ENCODE results near the gene CLEC17A. TPM values are rescaled to one million over a fixed set of nuclear protein-coding genes. Genes with fewer than 3 reads are reported as not detected.

Gene CLEC17A
- total RNA-seq, 1 donor from 2014 or later = not detected

- DNase-seq (ENCODE audit: low read depth in 2 of 2) = no peak
Measured at GRCh38 chr19:14649020-14649419, 66.1 kb downstream of the CLEC17A start.

GRCh38 chr19:14650161-14650560 is 67.3 kb downstream of the CLEC17A start:
- no peak for DNase-seq (ENCODE audit: low read depth in 2 of 2)

DNA sequence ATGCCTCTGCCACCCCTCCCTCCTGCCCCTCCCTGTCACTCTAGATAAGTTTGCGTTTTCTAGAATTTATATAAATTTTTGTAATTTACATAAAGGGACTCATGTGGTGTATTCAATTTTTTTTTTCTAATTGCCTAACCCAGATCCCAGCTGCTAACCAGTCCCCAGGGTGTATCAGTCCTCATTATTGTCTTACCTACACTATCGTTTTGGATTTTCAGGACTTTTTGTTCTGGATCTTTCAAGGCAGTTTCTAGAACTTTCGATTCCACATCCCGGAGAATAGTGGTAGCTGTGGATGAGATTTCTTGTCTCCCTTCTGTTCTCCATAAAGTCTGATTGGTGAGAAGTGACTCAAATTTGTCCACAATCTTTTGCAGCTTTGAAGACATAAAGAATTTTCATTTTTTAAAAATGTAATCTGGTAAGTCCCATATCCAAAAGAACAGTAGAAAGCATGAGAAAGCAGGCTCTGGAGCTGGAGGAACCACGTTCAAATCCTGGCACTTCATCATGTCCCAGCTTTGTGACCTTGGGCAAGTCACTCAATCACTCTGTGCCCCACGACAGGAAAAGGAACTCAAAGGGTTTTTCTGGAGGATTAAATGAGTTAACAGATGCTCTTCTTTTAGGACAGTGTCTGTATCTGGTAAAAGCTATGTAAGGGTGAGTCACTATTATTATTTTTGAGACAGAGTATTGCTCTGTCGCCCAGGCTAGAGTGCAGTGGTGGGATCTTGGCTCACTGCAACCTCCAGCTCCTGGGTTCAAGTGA is 72.1 kb downstream of the CLEC17A start:
- no peak for DNase-seq (ENCODE audit: low read depth in 2 of 2)

DNA sequence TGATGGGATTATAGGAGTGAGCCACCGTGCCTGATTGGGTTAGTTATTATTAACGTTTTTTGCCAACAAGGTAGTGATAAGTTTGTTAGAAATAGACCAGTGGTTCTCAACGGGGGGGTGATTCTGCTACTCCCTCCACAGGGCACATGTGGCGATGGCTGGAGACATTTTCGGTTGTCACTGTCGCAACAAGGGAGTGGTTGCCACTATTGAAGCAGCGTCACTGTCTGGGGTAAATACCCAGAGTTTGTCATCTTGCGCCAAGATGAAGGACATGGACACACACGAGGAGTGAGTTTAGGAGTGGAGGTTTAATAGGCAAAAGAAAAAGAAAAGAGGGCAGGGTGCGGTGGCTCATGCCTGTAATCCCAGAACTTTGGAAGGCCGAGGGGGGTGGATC is 72.8 kb downstream of the CLEC17A start:
- DNase-seq (ENCODE audit: low read depth in 2 of 2) = no peak

DNA sequence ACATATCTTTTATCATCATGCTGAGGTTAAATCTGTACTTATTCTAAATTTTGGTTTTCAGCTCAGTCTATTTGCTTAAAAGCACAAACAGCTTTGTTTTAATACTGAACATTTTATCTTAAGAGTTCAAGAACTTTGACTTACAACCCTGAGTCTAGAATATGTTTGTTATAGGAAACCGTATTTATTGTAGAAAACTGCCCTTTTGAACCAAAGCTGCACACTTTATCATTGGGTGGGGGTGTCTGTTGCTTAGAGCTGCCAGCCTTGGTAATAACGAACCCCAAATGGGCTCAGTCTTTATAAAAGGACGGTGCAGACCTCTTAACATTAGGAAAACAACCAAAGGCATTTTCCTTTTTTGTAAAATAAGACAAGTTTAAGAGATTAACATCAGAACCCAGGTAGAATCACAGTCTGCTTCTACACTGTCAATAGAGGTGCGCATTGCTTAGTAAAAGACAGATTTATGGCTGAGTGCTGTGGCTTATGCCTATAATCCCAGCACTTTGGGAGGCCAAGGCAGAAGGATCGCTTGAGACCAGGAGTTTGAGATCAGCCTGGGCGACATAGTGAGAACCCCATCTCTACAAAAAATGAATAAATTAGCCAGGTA is 77.1 kb downstream of the CLEC17A start:
- DNase-seq (ENCODE audit: low read depth in 2 of 2) = no peak

DNA sequence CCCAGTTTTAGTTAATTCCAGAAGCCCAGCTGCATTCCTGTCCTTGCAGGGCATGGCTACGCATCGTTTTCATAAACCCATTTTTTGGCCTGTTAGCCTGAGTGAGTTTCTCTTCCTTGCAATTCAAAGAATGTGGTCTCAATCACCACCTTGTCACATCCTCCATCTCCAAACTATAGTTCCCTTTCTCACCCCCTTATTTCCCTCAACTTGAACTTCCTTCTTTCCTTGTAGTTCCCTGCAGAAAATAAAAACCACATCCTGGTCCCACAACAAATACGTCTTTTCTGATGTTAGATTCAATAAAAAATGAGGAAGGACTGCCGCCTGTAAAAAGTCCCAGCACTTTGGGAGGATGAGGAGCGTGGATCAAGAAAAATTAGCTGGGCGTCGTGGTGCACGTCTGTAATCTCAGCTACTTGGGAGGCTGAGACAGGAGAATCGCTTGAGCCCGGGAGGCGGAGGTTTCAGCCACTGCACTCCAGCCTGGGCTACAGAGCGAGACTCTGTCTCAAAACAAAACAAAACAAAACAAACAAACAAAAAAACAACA is 78.6 kb downstream of the CLEC17A start:
- no peak for DNase-seq (ENCODE audit: low read depth in 2 of 2)

Other genes starting within 250 kb of the CLEC17A start
- 4.8 and 10.9 TPM in 2 replicates for gene ADGRE5, start 201.6 kb upstream of the CLEC17A start, total RNA-seq
- gene DDX39A, start 163.7 kb upstream of the CLEC17A start, total RNA-seq = 52.5 and 64.1 TPM in 2 replicates
- 190 and 250 TPM in 2 replicates for gene PKN1, start 149.8 kb upstream of the CLEC17A start, total RNA-seq
- under 0.01 and 0.20 TPM in 2 replicates for gene PTGER1, start 107.7 kb upstream of the CLEC17A start, total RNA-seq
- gene GIPC1, start 87.0 kb upstream of the CLEC17A start, total RNA-seq = 91.1 and 123 TPM in 2 replicates
- gene DNAJB1, start 64.7 kb upstream of the CLEC17A start, total RNA-seq = 20.7 and 28.4 TPM in 2 replicates
- 20.7 and 24.4 TPM in 2 replicates for gene TECR, start 53.5 kb upstream of the CLEC17A start, total RNA-seq
- 382 and 418 TPM in 2 replicates for gene NDUFB7, start 11.0 kb upstream of the CLEC17A start, total RNA-seq
- not detected in 2 replicates for gene ADGRE3, start 91.8 kb downstream of the CLEC17A start, total RNA-seq
- gene ZNF333, start 107.0 kb downstream of the CLEC17A start, total RNA-seq = 5.7 and 8.7 TPM in 2 replicates
- gene ADGRE2, start 195.5 kb downstream of the CLEC17A start, total RNA-seq = under 0.01 and 0.60 TPM in 2 replicates

Measured in lung microvascular endothelial cell (primary cell).